NCI-H1930 (cell line): ENCODE measurements around the gene ANKRD18A.
"Not testable (repeated sequence)": the region's sequence is repeated elsewhere in the genome, so short reads cannot be mapped to it uniquely, and the experiment has no call there.

Source experiments
- DNase-seq, 2 experiments: peaks; one replicate each; lab custom pipeline; 2025; lab: John Stamatoyannopoulos, UW

The ANKRD18A gene

GRCh38 chr9:38626006-38626405 is 5.6 kb upstream of the ANKRD18A start:
- DNase-seq = no peak

- DNase-seq = no peak
Observed at GRCh38 chr9:38622951-38623350, 2.6 kb upstream of the ANKRD18A start.

GRCh38 chr9:38622288-38622674 is 1.9 kb upstream of the ANKRD18A start:
- peak; percentile 59 to 83 for DNase-seq

- peak in 1 of 2 experiments; percentile 42 for DNase-seq
Observed at GRCh38 chr9:38621434-38622287, 1.3 kb upstream of the ANKRD18A start.

- DNase-seq = peak in 1 of 2 experiments; percentile 48
Observed at GRCh38 chr9:38619556-38620447, 594 bp downstream of the ANKRD18A start.

GRCh38 chr9:38598029-38598745 is 22.2 kb downstream of the ANKRD18A start:
- not testable (repeated sequence) for DNase-seq

GRCh38 chr9:38595117-38595516 is 25.3 kb downstream of the ANKRD18A start:
- DNase-seq = not testable (repeated sequence)

GRCh38 chr9:38591346-38592063 is 28.9 kb downstream of the ANKRD18A start:
- DNase-seq = not testable (repeated sequence)

GRCh38 chr9:38583765-38584164 is 36.6 kb downstream of the ANKRD18A start:
- not testable (repeated sequence) for DNase-seq

- DNase-seq = not testable (repeated sequence)
Observed at GRCh38 chr9:38580112-38580511, 40.3 kb downstream of the ANKRD18A start.

GRCh38 chr9:38576181-38576580 is 44.2 kb downstream of the ANKRD18A start:
- not testable (repeated sequence) for DNase-seq

- not testable (repeated sequence) for DNase-seq
Observed at GRCh38 chr9:38566048-38566447, 54.3 kb downstream of the ANKRD18A start.

- DNase-seq = not testable (repeated sequence)
Observed at GRCh38 chr9:38565178-38565577, 55.2 kb downstream of the ANKRD18A start.

- DNase-seq = not testable (repeated sequence)
Observed at GRCh38 chr9:38563911-38564310, 56.5 kb downstream of the ANKRD18A start.

GRCh38 chr9:38561134-38561533 is 59.3 kb downstream of the ANKRD18A start:
- not testable (repeated sequence) for DNase-seq

- DNase-seq = not testable (repeated sequence)
Observed at GRCh38 chr9:38559172-38559571, 61.2 kb downstream of the ANKRD18A start.

- DNase-seq = not testable (repeated sequence)
Observed at GRCh38 chr9:38557746-38558145, 62.6 kb downstream of the ANKRD18A start.

GRCh38 chr9:38554966-38555365 is 65.4 kb downstream of the ANKRD18A start:
- not testable (repeated sequence) for DNase-seq

- DNase-seq = not testable (repeated sequence)
Observed at GRCh38 chr9:38553019-38553418, 67.4 kb downstream of the ANKRD18A start.

- DNase-seq = not testable (repeated sequence)
Observed at GRCh38 chr9:38546497-38547163, 73.8 kb downstream of the ANKRD18A start.

- DNase-seq = not testable (repeated sequence)
Observed at GRCh38 chr9:38540535-38540934, 79.9 kb downstream of the ANKRD18A start.
